Heart left ventricle (tissue), 16 donors: ENCODE results near the gene MGAT4A. TPM values are rescaled to one million over a fixed set of nuclear protein-coding genes. Genes with fewer than 3 reads are reported as not detected.
"Not testable (repeated sequence)": the region's sequence is repeated elsewhere in the genome, so short reads cannot be mapped to it uniquely, and the experiment has no call there.

Source experiments
- ATAC-seq, 4 donors: fragments of 200-7000 bp; cut with Tn5 transposase; one replicate each; pipeline ENCODE4 v1.9.1; 2020 to 2022; ENCODE audit warnings: moderate library complexity in 4 of 4, mild to moderate bottlenecking in 3 of 4, moderate number of reproducible peaks in 1 of 4
- DNase-seq, 5 donors: peaks; one replicate each; pipeline ENCODE4 v3.0.0-alpha.2; 2020
- H3K27ac ChIP-seq, 12 donors: fragments of 200-600 bp; sonication (generic) in 4 of 12; one replicate each; pipeline versions ENCODE4 v1.5.0 to v1.8.0; 2016 to 2022; ENCODE audit warnings: mild to moderate bottlenecking in 2 of 12
- H3K27me3 ChIP-seq, 9 donors: fragments of 200-600 bp; sonication (generic) in 2 of 9; one replicate each; pipeline versions ENCODE4 v1.5.1 to v1.8.0; 2016 to 2022; ENCODE audit warnings: mild to moderate bottlenecking in 3 of 9
- H3K36me3 ChIP-seq, 9 donors: fragments of 200-600 bp; sonication (generic) in 2 of 9; one replicate each; pipeline versions ENCODE4 v1.5.0 to v1.8.0; 2018 to 2022; ENCODE audit warnings: mild to moderate bottlenecking in 2 of 9
- H3K4me1 ChIP-seq, 12 donors: fragments of 200-600 bp; sonication (generic) in 4 of 12; one replicate each; pipeline versions ENCODE4 v1.5.0 to v1.8.0; 2016 to 2022; ENCODE audit warnings: mild to moderate bottlenecking in 3 of 12
- H3K4me3 ChIP-seq, 12 donors: fragments of 200-600 bp; sonication (generic) in 4 of 12; one replicate each; pipeline versions ENCODE4 v1.5.0 to v1.8.0; 2017 to 2022; ENCODE audit warnings: mild to moderate bottlenecking in 9 of 12, moderate library complexity in 4 of 12
- H3K9me3 ChIP-seq, 12 donors: fragments of 200-600 bp; sonication (generic) in 4 of 12; one replicate each; pipeline versions ENCODE4 v1.5.0 to v1.8.0; 2016 to 2022; ENCODE audit warnings: mild to moderate bottlenecking in 1 of 12
- POLR2A ChIP-seq, 2 donors: fragments of 450-650 bp; IDR thresholded peaks; one replicate each; pipeline ENCODE4 v1.6.1; 2017; ENCODE audit warnings: antibody characterized with exemption in 2 of 2, mild to moderate bottlenecking in 2 of 2, moderate library complexity in 2 of 2
- WGBS, 4 donors: extraction: QIAGEN DNeasy Blood & Tissue Kit in 2 of 4; methylation state at CpG; one replicate each; pipeline versions ENCODE4 v1.1.5 to v1.1.7; 2013 to 2018; 5-methylcytosine and 5-hydroxymethylcytosine counted together
- intact Hi-C, 10 donors: fragments of 100-400 bp; cut with DNase I; formaldehyde crosslinking; loops; one replicate each; pipeline versions ENCODE4 v1.11.1 to v1.14.2; 2022
- polyA plus RNA-seq, 2 donors: library from polyadenylated mRNA; stranded (reverse); fragments of 200-250 nt; gene quantifications; one replicate each; pipeline ENCODE4 v1.2.3, GENCODE V29; 2013
- total RNA-seq, 9 donors: library from RNA; depleted of rRNA in 2 of 9; stranded (reverse); fragments of >200 nt in 2 of 9; fragmentation: NEBNext Ultra II Directional in 3 of 9; extraction: Animal tissue kit (Norgen Biotek cat#: 25700) in 3 of 9; gene quantifications; one replicate each; pipeline versions ENCODE4 v1.1.0 to v1.2.4, GENCODE V29; 2016 to 2023
- TF ChIP-seq, protein P1 (sequence below), 12 donors: fragments of 200-600 bp; sonication (generic) in 4 of 12; IDR thresholded peaks; one replicate each; pipeline versions ENCODE4 v1.5.0 to v1.8.0; 2018 to 2022; ENCODE audit warnings: antibody characterized with exemption in 12 of 12, mild to moderate bottlenecking in 5 of 12
- donor health status: ischemic (EF 13 %, LVEDD 7.1; RV severe dilation, severe dysfunction).
- donor health status: healthy with polysubstance abuse.
- donor health status: DM: no; HTN: yes; CAD: no.
- donor health status: DM: no; HTN: no; CAD: no.
- donor health status: ischemic (EF 25% LVEDD 6.9; RV normal size, moderate dysfunction).
- donor health status: ischemic (EF 25% LVEDD 5.7; RV mildly dilated, moderate dysfunction).
- donor health status: healthy.
- donor health status: DM: yes; HTN: yes; CAD: no.
- donor health status: ischemic (EF 35%, LVEDD 5.7; RV mildly dilated, moderate dysfunction).
- donor health status: nonischemic (EF 11% LVEDD 7.7; RV severe dilation, severe dysfunction).
- donor health status: DM: yes; HTN: yes; CAD: no.
- donor health status: PGD.
- donor health status: ischemic (EF 29% LVEDD 5.4; RV normal size, mild dysfunction).
- donor health status: nonischemic (EF 23%, LVEDD 6.1; RV moderate dilation, normal function).

The MGAT4A gene
- total and polyA plus RNA-seq, 11 donors = 4.2 to 45.0 (median 17.7) TPM

DNA sequence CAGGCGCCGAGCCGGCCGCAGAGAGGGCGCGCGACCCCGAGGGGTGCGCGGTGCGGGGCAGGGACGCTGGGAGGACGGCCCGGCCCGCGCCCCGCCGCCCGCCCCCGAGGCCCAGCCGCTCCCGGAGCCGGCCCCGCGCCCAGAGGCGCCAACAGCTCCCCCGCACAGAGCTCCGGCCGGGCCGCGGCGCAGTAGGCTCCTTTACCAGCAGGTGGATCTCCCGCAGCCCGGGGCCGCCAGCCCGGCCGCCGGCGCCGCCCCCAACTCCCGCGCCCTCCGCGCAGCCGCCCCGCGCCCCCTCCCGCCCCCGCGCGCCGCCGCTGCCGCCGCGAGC lies 258 bp downstream of the MGAT4A start:
- peak in 3 of 4 donors; percentile 36 to 52 (median 47) for ATAC-seq
- intact Hi-C loops = loop anchor here in 9 of 10 donors (2.0 to 10.0 kb wide), 9 partner anchors 76 to 107 kb away; no protein-coding TSS in a partner anchor
- peaks cover 0 to 1% (median 0%) of the 10 kb centered on the region in 9 donors for H3K36me3 ChIP-seq
- DNase-seq = peak; percentile 54 to 75 (median 58)
- no peaks in the 10 kb centered on the region for H3K27me3 ChIP-seq
- WGBS, 4 donors = 0 to 1% (median 1%) methylated on average over 2 to 56 of the region's 56 CpGs; no CpG with 5 or more reads in 1 of the 4 donors
- H3K4me1 ChIP-seq = peaks cover 4 to 79% (median 31%) of the 10 kb centered on the region in 12 donors
- peak overlapping the region; percentile 64 to 95 (median 82) for H3K4me3 ChIP-seq
- peak overlapping the region; percentile 66 to 89 (median 83) for H3K27ac ChIP-seq
- H3K9me3 ChIP-seq = no peaks in the 10 kb centered on the region
- TF ChIP-seq, protein P1, sequence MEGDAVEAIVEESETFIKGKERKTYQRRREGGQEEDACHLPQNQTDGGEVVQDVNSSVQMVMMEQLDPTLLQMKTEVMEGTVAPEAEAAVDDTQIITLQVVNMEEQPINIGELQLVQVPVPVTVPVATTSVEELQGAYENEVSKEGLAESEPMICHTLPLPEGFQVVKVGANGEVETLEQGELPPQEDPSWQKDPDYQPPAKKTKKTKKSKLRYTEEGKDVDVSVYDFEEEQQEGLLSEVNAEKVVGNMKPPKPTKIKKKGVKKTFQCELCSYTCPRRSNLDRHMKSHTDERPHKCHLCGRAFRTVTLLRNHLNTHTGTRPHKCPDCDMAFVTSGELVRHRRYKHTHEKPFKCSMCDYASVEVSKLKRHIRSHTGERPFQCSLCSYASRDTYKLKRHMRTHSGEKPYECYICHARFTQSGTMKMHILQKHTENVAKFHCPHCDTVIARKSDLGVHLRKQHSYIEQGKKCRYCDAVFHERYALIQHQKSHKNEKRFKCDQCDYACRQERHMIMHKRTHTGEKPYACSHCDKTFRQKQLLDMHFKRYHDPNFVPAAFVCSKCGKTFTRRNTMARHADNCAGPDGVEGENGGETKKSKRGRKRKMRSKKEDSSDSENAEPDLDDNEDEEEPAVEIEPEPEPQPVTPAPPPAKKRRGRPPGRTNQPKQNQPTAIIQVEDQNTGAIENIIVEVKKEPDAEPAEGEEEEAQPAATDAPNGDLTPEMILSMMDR (IDR thresholded peaks at IDR 0.05) = peak in 1 of 12 donors; percentile 14
- no peak for TF ChIP-seq POLR2A (IDR thresholded peaks at IDR 0.05)

DNA sequence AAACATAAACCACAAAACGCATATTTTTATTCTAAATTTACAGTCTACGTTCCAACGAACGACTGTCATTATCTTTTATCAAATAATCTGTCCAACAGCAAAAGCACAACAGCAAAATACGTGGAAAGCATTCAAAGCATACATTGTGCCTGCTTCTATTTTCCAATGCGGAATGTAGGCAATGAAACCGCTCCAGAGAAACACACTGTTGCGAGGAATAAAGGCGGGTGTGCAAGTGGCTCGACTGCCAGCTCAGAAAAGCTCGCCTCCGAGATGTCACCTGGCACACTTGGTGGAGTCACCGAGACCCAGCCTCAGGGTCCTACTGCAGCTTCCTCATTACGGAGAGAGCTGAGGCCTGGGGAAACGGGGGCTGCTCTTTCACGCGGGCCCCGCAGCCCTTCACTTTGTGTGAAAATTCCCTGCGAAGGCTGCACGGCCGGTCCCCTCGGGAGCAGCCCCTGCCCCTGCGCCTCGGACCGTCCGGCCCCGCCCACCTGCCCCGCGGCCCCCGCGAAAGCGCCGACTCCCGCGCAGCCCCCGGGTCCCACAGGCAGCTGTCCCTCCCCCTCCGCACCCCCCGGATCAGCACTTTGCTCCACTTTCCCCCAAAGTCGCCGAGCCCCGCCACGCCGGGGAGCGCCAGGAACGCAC lies 752 bp downstream of the MGAT4A start:
- ATAC-seq (peak in 3 of 4 donors; percentile 23 to 52 (median 36)), DNase-seq (peak; percentile 42 to 70 (median 50))
- peaks cover 0 to 6% (median 0%) of the 10 kb centered on the region in 9 donors for H3K36me3 ChIP-seq
- H3K27ac ChIP-seq = peak overlapping the region; percentile 66 to 89 (median 83)
- 1 to 2% (median 1%) methylated on average over 13 to 45 of the region's 45 CpGs for WGBS, 4 donors
- no peaks in the 10 kb centered on the region for H3K9me3 ChIP-seq
- intact Hi-C loops = loop anchor here in 9 of 10 donors (2.0 to 10.0 kb wide), 9 partner anchors 75 to 107 kb away; no protein-coding TSS in a partner anchor
- H3K4me3 ChIP-seq = peak overlapping the region; percentile 64 to 95 (median 82)
- TF ChIP-seq, protein P1 (IDR thresholded peaks at IDR 0.05) = no peak
- TF ChIP-seq POLR2A (IDR thresholded peaks at IDR 0.05) = no peak
- peaks cover 4 to 80% (median 36%) of the 10 kb centered on the region in 12 donors for H3K4me1 ChIP-seq
- H3K27me3 ChIP-seq = no peaks in the 10 kb centered on the region

DNA sequence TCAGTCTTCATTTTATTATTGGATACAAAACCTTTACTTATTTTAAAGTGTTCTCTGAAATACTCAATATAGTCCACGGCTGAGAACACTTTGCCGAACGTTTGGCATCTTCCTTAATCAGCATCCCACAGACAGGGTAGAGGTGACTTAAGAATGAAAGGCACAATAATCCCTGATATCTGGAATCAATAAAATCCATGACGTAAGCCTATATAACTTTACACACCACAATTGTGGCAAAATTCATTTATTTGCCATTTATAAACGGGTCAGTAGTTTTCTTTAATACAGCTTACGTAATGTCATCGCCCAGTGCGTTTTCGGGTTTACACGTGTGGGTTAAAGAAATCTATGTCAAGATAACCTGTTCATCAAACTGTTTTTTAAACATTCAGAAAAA lies 1.3 kb downstream of the MGAT4A start:
- peak overlapping the region; percentile 0 to 89 (median 83) for H3K27ac ChIP-seq
- peak overlapping the region; percentile 64 to 95 (median 82) for H3K4me3 ChIP-seq
- no peak for DNase-seq
- no peaks in the 10 kb centered on the region for H3K9me3 ChIP-seq
- H3K36me3 ChIP-seq = peaks cover 0 to 12% (median 0%) of the 10 kb centered on the region in 9 donors
- intact Hi-C loops = loop anchor here (2.0 to 10.0 kb wide), 10 partner anchors 47 to 108 kb away; no protein-coding TSS in a partner anchor
- TF ChIP-seq, protein P1 (IDR thresholded peaks at IDR 0.05) = no peak
- TF ChIP-seq POLR2A (IDR thresholded peaks at IDR 0.05) = no peak
- H3K4me1 ChIP-seq = peaks cover 6 to 80% (median 40%) of the 10 kb centered on the region in 12 donors
- 31 to 56% (median 33%) methylated on average over 10 of the region's 10 CpGs for WGBS, 4 donors
- no peaks in the 10 kb centered on the region for H3K27me3 ChIP-seq
- ATAC-seq = no peak

GRCh38 chr2:98728088-98728718 lies 2.7 kb downstream of the MGAT4A start:
- not testable (repeated sequence) for H3K27me3 ChIP-seq, H3K9me3 ChIP-seq, DNase-seq, ATAC-seq
- Histone ChIP-seq H3K36me3 (peaks cover 0 to 26% (median 0%) of the 10 kb centered on the region in 9 donors), H3K4me1 (peaks cover 6 to 83% (median 43%) of the 10 kb centered on the region in 12 donors), H3K27ac (peak overlapping the region in 11 of 12 donors; percentile 1 to 88 (median 37)), H3K4me3 (peak overlapping the region in 5 of 12 donors; percentile 1 to 78 (median 9))
- intact Hi-C loops = loop anchor here in 3 of 10 donors (5.0 to 10.0 kb wide), 3 partner anchors 46 to 94 kb away; no protein-coding TSS in a partner anchor
- 68 to 81% (median 77%) methylated on average over 5 of the region's 5 CpGs for WGBS, 4 donors
